HTERT RPE-1 (cell line): ENCODE data around the gene ECI1.

ENCODE experiments used
- in situ Hi-C: fragments of 300-500 bp; cut with MboI; formaldehyde crosslinking; loops from 4 replicates; pipeline ENCODE4 v1.14.3; 2020; ENCODE audit warnings: low sequenced_read_pairs

The ECI1 gene, protein sequence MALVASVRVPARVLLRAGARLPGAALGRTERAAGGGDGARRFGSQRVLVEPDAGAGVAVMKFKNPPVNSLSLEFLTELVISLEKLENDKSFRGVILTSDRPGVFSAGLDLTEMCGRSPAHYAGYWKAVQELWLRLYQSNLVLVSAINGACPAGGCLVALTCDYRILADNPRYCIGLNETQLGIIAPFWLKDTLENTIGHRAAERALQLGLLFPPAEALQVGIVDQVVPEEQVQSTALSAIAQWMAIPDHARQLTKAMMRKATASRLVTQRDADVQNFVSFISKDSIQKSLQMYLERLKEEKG

DNA sequence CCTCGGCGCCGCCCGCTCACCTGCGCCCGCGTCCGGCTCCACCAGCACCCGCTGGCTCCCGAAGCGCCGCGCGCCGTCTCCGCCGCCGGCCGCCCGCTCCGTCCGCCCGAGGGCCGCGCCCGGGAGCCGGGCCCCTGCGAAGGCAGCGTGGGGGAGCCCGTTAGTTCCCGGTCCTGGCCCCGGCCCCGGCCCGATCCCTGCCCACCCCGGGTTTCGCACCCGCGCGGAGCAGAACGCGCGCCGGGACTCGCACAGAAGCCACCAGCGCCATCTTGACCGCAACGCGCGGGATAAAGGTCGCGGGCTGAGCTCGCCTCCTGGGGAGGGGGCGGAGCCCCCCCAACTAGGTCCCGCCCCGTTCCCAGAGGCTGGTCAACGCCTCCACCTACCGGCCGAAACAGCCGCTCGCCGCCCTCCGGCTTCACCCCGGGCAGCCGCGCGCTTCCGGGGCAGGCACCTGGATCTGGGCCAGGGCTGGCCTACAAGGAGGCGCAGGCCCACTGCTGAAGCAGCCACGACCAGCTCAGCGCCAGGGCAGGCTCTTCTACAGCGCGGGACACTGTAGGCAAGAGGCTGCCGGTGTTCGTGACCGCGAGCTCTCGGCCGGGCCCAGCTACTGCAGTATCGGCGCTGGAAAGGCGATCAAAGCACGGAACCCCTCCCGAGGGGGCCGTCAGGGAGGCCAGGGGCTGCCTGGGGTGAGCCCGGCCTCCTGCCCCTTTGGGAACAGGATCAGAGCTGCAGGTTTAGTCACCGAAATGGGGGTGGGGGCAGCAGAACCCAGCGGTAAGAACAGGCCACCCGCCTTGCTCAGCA lies at the start of gene ECI1:
ECI1 (minus strand) TSS at position 292 of the 816 bp plus-strand sequence; CDS start at position 271, 21 bp downstream.
- in situ Hi-C loops: no loop called here

DNA sequence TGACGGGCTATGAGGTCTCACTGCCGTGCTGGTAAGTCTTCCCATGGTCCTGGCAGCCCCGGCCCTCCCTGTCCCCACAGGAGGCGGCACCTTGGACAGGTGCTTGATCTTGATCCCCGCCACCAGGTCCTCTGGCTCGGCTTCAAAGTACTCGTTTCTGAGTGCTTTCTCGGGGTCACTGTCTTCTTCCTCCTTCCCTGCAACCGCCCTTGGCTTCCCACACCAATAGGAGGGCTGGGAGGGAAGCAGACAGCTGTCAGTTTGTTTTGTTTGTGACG lies 48.5 kb upstream of the ECI1 start:
- in situ Hi-C loops: no loop called here

DNA sequence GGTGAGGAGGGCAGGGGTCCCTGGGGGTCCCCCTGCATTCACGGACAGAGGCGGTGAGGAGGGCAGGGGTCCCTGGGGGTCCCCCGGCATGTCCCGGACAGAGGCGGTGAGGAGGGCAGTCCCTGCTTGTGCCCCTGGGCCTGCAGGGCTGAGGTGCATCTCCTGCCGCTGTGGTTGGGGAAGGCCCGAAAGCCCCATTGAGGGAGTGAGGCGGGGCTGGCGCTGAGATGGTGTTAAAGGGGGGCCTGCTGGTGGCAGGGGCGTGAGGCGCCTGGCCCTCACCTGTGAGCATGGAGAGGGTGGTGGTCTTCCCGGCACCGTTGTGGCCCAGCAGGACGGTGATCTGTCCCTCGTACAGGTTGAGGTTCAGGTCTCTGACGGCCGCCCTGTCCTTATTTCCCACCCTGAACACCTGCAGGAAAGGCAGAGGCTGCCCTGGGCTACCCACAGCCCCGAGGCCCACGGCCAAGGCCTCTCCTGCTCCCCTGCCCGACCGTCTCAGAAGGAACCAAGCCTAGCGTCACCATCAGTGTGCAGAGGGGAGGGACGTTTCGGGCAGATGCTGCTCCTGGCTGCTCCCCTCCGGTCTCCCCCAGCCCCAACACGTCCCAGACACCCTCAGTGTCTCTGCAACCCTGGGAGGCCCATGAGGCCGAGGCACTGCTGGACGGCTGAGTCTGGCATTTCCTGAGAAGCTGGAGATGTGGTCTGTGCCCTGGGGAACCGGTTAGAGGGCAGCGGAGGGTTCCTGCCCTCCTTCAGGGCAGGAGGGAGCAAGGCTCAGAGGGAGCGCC lies 47.9 kb upstream of the ECI1 start:
- in situ Hi-C loops: no loop called here

DNA sequence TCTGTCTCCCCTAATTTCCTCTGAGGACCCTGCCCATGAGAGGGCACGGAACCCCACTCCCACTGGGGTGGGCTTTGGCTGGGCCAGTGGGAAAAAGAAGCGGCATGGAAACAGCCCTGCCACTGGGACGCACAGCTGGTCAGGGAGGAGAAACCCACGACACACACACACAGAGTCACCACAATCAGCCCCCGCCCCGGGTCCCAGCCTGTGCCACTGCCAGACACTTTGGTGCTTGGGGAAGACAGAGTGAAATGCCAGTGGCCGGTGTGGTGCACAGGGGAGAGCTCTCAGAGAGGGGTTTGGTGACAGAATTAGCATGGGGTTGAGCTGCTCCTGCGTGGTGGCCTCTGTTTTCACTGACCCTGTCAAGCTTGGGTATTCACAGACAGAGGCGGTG lies 47.2 kb upstream of the ECI1 start:
- in situ Hi-C loops: no loop called here

DNA sequence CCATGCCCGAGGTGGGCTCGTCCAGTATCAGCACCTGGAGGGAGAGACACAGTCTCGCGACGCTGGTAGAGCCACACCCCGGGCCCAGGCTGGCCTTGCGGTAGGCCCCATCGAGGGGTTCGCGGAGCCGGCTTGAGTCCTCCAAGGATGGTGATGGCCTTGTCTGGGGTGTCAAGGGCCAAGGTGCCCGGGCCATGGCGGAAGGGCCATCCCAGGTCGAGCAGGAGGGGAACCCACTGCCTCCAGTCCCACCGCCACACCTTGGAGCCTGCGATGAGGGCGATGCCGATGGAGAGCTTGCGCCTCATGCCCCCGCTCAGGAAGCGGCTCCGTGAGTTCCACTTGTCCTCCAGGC lies 46.1 kb upstream of the ECI1 start:
- in situ Hi-C loops: no loop called here

DNA sequence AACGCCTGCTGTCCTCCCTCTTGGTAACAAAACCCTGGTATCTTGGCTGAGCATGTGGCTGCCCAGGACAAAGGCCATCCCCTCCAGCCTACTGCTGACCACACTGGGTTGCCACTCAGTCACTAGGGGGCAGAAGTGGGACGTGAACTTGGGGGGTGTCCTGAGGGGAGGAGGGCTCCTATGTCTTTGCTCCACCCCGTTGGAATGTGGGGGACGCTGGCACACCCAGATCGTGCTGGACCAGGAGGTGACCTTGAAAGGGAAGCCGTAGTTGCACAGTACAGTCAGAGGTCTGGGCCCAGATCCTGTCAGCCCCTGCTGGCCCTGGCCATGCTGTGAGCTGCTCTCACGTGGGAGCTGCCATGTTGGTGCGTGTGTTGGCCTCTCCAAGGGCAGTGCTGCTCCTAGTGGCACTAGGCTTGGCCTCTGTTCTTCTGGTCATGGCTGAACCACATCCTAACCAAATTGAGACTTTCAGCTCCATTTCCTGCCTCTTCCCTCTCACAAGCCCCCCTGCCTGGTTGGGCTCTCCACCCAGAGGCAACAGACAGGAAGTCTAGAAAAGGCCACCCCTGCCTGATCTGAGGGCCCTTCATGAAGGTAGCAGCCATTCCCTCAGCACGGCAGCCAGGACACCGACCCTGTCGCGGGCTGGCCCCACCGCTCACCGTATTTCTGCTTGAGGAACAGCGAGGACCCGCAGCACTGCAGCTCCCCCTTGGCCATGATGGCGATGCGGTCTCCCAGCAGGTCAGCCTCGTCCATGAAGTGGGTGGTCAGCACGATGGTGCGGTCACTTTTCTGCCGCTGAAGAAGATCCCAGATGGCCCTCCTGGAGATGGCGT lies 45.5 kb upstream of the ECI1 start:
- in situ Hi-C loops: no loop called here

DNA sequence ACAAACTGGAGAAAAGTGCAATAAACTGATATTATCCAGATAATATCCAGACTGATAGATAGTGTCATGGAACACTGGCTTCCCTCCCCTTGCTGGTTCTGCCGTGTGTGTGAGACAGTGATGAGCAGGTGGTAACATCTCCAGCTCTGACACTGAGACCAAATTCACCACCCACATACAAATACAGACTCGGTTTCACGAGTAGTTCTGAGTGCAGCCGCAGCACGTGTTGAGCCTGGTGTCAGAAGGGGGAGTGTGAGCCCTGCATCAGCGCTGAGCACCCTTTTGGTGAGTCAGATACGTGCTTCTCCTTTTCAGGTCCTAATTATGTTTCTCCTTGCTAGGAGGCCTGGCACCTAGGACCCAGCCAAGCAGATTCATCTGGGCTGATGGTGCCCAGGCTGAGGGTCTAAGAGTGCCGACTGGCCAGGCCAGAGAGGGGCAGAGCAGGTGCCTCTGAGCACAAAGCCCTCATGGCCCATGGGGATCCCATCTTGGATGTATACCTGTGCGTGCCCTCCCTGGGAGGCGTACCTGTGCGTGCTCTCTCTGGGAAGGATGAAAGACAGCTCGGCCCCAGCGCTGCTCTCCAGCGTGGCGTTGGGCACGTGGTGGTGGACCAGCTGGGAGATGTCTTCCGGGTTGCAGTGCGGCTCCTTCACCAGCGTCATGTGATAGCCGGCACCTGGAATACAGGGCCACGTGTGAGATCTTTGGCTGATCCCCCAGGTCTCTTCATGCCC lies 43.8 kb upstream of the ECI1 start:
- in situ Hi-C loops: no loop called here

DNA sequence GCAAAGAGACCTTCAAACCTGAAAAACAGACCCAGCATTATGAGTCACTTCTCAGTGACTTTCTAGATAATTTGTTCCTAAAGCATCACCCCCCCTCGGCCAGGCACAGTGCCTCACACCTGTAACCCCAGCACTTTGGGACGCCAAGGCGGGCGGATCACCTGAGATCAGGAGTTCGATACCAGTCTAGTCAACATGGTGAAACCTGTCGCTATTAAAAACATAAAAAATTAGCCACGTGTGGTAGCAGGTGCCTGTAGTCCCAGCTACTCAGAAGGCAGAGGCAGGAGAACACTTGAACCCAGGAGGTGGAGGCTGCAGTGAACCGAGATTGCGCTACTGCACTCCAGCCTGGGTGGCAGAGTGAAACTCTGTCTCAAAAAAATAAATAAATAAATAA lies 40.8 kb upstream of the ECI1 start:
- in situ Hi-C loops: no loop called here

DNA sequence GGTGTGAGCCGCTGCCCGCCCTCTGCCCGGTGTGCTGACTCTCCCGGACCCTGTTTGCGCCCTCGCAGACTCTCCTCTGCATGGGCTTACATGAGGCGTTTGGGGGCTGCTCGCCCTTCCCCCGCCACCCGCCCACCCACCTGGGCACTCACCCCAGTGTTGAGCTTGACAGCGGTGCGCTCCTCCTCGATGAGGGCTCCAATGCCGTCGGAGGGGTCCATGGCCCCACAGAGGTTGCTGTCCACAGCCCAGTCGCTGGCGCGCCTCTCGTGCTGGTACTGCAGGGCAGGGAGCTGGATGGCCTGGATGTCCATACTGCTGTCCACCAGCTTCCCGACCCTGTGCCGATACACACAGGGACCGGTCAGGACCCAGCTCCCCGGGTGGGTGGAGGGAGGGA lies 37.9 kb upstream of the ECI1 start:
- in situ Hi-C loops: no loop called here

DNA sequence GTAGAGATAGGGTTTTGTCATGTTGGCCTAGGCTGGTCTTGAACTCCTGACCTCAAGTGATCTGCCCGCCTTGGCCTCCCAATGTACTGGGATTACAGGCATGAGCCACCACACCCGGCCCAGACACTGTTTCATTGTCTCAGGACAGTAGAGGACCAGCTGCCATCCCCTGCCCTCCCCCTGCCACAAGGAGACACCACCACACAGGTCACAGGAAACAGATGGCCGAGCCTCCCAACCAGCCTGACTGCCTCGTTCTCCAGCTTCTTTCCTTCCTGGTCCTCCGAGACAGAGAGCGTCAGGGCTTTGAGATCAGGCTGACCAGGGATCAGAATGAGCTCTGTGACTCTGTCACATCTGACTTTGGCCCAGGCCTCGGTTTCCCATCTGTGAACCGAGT lies 37.3 kb upstream of the ECI1 start:
- in situ Hi-C loops: no loop called here

DNA sequence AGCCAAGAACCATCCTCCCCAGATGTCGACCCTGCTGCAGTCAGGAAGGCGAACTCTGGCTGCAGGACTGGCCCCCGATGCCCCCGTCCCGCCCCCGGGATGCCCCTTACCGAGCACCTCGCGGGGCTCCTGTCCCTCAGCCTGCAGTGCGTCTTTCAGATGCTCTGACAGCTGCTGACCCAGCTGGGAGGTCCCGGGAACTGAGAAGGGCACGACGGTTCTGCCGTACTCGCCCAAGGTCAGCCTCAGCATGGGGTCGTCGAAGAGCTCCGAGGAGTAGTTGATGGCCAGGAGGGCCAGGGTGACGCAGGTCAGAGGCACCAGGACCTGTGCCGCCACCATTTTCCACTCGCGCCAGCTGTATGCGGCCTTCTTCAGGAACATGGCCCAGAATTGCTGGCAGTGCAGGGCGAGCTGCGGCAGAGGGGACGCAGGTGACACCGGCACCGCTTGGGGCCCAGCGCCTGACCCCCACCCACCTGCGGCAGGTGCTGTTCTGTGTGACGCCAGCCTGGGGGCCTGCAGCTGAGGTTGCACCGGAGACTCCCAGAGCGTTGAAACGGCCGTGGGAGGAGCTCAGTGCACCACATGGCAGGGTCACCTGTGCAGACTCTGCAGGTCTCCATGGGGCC lies 36.6 kb upstream of the ECI1 start:
- in situ Hi-C loops: no loop called here

DNA sequence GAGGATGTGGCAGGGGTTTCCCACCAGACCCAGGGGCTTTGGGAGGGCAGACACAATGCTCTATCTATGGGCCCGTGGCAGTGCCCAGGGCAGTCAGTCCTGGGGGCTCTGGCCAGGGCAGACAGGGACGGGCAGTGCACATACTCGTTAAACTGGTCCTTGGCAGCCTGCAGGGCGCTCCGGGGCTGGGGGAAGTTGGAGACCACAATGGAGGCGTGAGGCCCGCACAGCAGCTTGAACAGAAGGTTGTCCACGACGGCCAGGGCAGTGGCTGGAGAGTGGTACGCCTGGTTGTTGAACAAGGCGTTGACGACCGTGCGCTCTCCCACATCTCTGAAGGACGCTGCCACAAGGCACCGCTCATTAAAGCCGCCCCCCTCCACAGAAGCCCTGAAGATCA lies 35.2 kb upstream of the ECI1 start:
- in situ Hi-C loops: no loop called here

DNA sequence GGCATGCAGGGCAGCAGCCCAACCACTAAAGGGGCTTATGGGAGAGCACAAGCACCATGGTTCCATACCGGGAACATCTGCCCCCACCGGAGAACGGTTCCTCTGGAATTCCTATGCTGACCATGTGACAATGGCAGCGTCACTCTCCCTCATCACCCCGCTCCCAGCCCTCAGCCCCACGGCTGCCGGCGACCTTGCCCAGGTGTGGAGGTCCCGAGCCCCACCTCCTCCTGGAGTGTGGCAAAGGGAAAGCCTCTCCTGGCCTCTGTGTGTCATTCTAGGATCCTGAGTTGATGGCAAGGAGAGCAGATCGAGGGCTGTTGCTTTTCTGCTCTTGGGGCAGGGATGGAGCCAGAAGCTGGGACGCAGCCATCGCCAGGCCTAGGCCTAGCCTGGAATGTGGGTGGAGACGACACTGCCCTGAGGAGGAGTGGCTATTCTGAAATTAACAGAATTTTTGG lies 34.4 kb upstream of the ECI1 start:
- in situ Hi-C loops: no loop called here

DNA sequence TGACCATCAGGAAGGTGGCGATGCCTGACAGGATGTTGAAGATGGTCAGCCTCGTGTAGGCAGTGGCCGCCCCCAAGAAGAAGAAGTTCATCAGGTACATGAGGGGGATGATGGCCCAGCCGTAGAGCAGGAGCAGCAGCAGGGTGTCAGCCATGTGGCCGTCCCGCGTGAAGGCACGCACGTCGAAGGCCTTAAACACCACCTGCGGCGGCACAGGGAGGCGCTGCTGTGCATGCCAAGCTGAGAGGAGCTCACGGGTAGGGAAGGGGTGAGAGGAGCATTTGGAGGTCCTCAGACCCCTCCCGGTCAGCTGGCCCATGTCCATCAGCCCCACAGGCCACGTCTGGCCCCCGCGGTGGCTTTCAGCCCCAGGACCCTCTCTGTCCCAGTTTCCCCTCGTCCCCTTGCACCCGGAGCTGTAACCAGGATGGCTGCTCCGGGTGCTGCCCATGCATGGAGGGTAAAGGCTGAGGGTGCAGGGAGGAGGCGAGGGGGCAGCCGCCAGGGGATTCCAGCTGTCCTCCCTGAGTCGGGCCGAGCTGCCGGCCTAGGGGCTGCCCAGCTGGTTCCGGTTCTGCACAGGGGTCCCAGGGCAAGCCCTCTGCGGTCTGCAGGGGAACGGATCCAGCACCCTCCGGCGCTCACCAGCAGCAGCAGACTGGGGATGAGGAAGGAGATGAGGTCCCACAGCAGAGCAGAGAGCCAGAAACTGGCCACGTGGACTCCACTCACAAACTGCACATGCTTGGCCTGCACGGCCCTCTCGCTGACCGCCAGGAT lies 33.6 kb upstream of the ECI1 start:
- in situ Hi-C loops: no loop called here

DNA sequence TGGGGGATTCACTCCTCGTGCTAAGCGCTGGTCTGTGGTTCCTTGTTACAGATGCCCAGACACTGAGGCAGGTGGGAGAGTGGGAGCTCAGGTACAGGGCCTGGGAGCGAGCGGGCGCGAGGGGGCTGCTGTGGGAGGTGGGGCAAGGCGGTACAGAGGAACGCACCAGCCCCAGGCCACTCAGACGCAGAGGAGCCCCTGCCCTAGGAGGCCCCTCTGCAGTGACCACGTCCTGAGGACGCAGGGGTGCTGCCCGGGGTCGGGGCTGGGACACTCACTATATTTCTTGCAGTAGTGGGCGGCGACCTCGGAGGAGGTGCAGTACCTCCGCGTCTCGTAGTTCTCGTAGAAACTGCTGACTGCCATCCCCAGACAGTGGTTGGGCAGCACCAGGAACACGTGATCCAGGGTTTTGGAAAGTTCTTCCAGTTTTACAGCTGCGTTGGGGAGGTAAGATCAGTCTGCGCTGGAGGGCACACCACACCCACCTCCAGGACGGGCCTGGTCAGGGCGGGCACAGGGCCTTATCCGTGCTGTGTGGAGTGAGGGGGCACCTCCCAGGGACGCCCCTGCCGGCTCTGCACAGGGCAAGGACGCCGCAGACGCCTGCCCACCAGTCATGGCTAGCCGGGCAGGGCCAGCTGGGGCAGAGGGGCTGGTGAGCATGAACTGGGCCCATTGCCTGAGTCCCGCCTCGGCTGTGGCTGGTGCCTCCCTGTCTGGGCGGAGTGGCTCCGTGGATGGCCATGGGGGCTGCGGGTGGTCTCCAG lies 32.8 kb upstream of the ECI1 start:
- in situ Hi-C loops: no loop called here

DNA sequence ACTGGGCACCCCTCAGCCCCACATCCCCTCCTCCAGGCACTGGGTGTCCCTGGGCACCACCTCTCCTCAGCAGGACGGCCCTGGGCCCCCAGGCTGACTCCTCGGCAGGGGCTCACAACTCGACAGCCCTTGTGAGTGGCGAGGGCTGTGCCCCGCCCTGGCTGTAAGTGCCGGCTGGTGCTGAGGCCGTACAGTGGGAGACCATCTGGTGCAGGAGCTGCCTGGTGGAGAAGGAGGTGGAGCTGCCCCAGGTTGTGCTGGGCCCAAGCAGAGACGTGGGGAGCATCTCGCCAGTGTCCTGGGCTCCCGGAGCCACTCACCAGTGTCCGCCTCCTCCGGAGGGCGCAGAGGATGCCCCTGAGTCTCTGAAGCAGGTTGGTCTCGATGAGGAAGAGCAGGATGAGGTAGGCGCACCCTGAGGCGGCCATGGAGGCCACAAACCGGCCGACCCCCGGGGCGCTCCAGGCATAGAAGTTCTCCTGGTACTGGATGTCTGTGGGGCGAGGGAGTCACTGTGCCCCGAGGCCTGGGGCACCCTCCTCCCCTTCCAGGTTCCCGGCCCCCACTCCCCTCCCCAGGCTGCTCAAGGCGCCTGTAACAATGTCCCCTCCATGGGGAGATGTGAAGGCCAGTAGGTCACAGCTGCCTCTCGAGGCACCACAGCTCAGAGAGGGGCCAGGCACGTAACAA lies 31.6 kb upstream of the ECI1 start:
- in situ Hi-C loops: no loop called here

DNA sequence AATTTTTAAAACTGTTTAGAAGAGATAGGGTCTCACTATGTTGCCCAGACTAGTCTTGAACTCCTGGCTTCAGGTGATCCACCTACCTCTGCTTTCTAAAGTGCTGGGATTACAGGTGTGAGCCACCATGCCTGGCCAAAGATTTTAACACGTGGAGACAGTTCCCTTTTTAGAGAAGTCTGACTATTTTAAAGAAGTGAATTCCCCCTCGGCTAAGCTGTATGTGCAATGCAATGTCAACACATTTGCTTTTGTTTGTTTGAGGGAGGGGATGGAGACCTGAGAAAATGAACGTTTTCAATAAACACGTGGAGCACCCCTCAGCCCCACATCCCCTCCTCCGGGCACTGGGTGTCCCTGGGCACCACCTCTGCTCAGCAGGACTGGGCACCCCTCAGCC lies 30.9 kb upstream of the ECI1 start:
- in situ Hi-C loops: no loop called here
